NCI-H146 treated with DMSO at 0.1 percent for 48 hours (cell line): ENCODE results near the gene NPFFR1.

Source experiments
- DNase-seq: peaks from one replicate; lab custom pipeline; 2025; ENCODE audit not compliant: unreplicated experiment; lab: John Stamatoyannopoulos, UW

The NPFFR1 gene

GRCh38 chr10:70283445-70284399 lies at the start of gene NPFFR1:
TSS of gene NPFFR1 (minus strand) at chr10:70284004. CDS start at chr10:70283676, 328 bp downstream.
- DNase-seq = peak; percentile 13

- DNase-seq = no peak
These were observed 49.5 kb upstream of the NPFFR1 start for GRCh38 chr10:70333268-70333667.

GRCh38 chr10:70331486-70332268 lies 47.9 kb upstream of the NPFFR1 start:
- DNase-seq = peak; percentile 62

GRCh38 chr10:70331160-70331485 lies 47.3 kb upstream of the NPFFR1 start:
- no peak for DNase-seq

- no peak for DNase-seq
These were observed 46.9 kb upstream of the NPFFR1 start for GRCh38 chr10:70330671-70331070.

GRCh38 chr10:70328967-70329366 lies 45.2 kb upstream of the NPFFR1 start:
- DNase-seq = no peak

- DNase-seq = no peak
These were observed 44.2 kb upstream of the NPFFR1 start for GRCh38 chr10:70328018-70328417.

GRCh38 chr10:70324951-70325781 lies 41.4 kb upstream of the NPFFR1 start:
- DNase-seq = no peak

- no peak for DNase-seq
These were observed 40.6 kb upstream of the NPFFR1 start for GRCh38 chr10:70324339-70324861.

GRCh38 chr10:70323697-70324338 lies 40.0 kb upstream of the NPFFR1 start:
- DNase-seq = peak; percentile 66

GRCh38 chr10:70323138-70323696 lies 39.4 kb upstream of the NPFFR1 start:
- no peak for DNase-seq

GRCh38 chr10:70321897-70322890 lies 38.4 kb upstream of the NPFFR1 start:
- no peak for DNase-seq

- DNase-seq = no peak
These were observed 37.4 kb upstream of the NPFFR1 start for GRCh38 chr10:70321233-70321632.

GRCh38 chr10:70320751-70321150 lies 36.9 kb upstream of the NPFFR1 start:
- no peak for DNase-seq

GRCh38 chr10:70319824-70320223 lies 36.0 kb upstream of the NPFFR1 start:
- DNase-seq = no peak

GRCh38 chr10:70319183-70319582 lies 35.4 kb upstream of the NPFFR1 start:
- peak; percentile 76 for DNase-seq

GRCh38 chr10:70317943-70318318 lies 34.1 kb upstream of the NPFFR1 start:
- no peak for DNase-seq

GRCh38 chr10:70317272-70317942 lies 33.6 kb upstream of the NPFFR1 start:
- DNase-seq = no peak
